RWPE2 (cell line): ENCODE results near the gene CDH4.

Experiments
- ATAC-seq: fragments of 200-7000 bp; cut with Tn5 transposase; 3 replicates; pipeline ENCODE4 v1.9.1; 2021; ENCODE audit warnings: low read depth
- DNase-seq: peaks from one replicate; pipeline ENCODE4 v3.0.0-alpha.2; 2020; ENCODE audit warnings: low spot score
- H3K27ac ChIP-seq: fragments of 450-650 bp; 2 replicates; pipeline ENCODE4 v1.5.1; 2017; ENCODE audit warnings: mild to moderate bottlenecking; ENCODE audit not compliant: poor library complexity, severe bottlenecking
- H3K27me3 ChIP-seq: fragments of 250-450 bp; sonication (Bioruptor Pico); 2 replicates; pipeline ENCODE4 v1.5.1; 2021; ENCODE audit warnings: mild to moderate bottlenecking, moderate library complexity; ENCODE audit not compliant: insufficient read depth, poor library complexity, severe bottlenecking
- H3K36me3 ChIP-seq: fragments of 250-450 bp; sonication (Bioruptor Pico); 2 replicates; pipeline ENCODE4 v1.5.1; 2020; ENCODE audit warnings: low read depth, mild to moderate bottlenecking, moderate library complexity
- H3K4me1 ChIP-seq: fragments of 250-450 bp; sonication (Bioruptor Pico); 2 replicates; pipeline ENCODE4 v1.5.1; 2021; ENCODE audit warnings: mild to moderate bottlenecking, moderate library complexity; ENCODE audit not compliant: insufficient read depth, poor library complexity, severe bottlenecking
- H3K4me3 ChIP-seq: fragments of 250-450 bp; sonication (Bioruptor Pico); 2 replicates; pipeline ENCODE4 v1.5.1; 2021; ENCODE audit warnings: mild to moderate bottlenecking, moderate library complexity; ENCODE audit not compliant: severe bottlenecking
- H3K9me3 ChIP-seq: fragments of 250-450 bp; sonication (Bioruptor Pico); 2 replicates; pipeline ENCODE4 v1.5.1; 2021; ENCODE audit warnings: mild to moderate bottlenecking, moderate library complexity; ENCODE audit not compliant: severe bottlenecking
- TF ChIP-seq, protein P1 (sequence below): fragments of 450-650 bp; IDR thresholded peaks from one replicate; pipeline ENCODE4 v1.5.1; 2017; ENCODE audit warnings: mild to moderate bottlenecking, moderate library complexity; ENCODE audit not compliant: poor library complexity, severe bottlenecking

The CDH4 gene

DNA sequence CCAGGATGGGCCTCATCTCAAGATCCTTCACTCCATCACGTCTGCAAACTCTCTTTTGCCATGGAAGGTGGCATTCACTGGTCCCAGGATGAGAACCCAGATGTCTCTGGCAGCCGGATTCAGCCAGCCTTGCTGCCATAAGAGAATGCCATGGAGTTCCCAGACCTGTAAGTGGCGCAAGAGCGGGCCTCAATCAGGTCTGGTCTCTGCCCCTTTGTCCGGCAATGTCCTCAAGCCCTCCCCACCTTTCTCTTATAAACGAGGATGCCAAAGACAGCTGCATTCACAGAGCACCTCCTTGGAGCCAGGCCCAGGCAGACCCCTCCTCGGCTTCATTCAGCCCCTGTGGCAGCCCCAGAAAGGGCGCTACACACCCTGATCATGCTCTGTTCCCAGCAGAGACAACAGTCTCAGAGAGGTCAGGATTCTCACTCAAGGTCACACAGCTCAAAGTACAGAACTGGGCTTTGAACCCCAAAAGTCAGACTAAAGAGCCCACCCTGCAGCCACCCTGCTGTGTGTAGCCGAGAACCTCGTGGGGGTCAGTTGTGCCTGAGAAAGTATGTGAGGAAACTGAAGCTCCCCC lies 549.9 kb downstream of the CDH4 start:
- Histone ChIP-seq H3K36me3 (no peaks in the 10 kb centered on the region), H3K4me3 (no peak overlapping the region), H3K9me3 (no peaks in the 10 kb centered on the region), H3K27me3 (no peaks in the 10 kb centered on the region), H3K4me1 (no peaks in the 10 kb centered on the region), H3K27ac (no peak overlapping the region)
- DNase-seq (no peak), ATAC-seq (no peak)
- TF ChIP-seq, protein P1, sequence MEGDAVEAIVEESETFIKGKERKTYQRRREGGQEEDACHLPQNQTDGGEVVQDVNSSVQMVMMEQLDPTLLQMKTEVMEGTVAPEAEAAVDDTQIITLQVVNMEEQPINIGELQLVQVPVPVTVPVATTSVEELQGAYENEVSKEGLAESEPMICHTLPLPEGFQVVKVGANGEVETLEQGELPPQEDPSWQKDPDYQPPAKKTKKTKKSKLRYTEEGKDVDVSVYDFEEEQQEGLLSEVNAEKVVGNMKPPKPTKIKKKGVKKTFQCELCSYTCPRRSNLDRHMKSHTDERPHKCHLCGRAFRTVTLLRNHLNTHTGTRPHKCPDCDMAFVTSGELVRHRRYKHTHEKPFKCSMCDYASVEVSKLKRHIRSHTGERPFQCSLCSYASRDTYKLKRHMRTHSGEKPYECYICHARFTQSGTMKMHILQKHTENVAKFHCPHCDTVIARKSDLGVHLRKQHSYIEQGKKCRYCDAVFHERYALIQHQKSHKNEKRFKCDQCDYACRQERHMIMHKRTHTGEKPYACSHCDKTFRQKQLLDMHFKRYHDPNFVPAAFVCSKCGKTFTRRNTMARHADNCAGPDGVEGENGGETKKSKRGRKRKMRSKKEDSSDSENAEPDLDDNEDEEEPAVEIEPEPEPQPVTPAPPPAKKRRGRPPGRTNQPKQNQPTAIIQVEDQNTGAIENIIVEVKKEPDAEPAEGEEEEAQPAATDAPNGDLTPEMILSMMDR: no peak

DNA sequence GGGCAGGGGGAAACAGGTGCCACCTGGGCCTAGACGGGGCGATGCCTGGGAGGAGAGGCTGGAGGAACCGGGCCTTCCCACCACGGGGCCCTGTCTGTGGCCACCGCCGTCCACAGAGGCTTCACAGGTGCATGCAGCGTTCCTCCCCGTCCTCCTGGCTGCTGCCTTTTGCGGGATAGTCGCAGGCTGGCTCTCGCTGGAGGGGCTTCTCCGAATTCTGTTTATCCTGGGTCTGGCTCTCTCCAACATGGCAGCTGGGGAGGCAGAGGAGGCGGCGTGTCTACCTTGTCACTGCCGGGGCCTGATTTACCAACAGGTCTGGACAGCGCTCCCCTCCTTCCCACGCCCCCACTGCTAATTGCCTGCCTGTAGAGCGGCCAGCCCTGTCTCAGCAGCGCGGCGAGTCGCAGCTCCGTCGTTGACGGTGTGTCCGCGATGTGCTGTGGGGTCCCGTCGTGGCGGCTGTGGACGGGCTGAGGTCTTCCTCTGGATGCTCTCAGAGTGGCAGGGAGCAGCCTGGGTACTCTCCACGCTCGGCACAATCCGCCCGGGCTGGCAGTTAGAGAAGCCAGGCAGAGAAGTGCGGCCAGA lies 550.8 kb downstream of the CDH4 start:
- Histone ChIP-seq H3K27me3 (no peaks in the 10 kb centered on the region), H3K27ac (no peak overlapping the region), H3K4me1 (no peaks in the 10 kb centered on the region), H3K4me3 (no peak overlapping the region), H3K9me3 (no peaks in the 10 kb centered on the region), H3K36me3 (no peaks in the 10 kb centered on the region)
- peak; percentile 84 for DNase-seq
- ATAC-seq: no peak
- TF ChIP-seq, protein P1: no peak

- no peaks in the 10 kb centered on the region for H3K9me3 ChIP-seq
- H3K27ac ChIP-seq: no peak overlapping the region
- ATAC-seq: no peak
- no peaks in the 10 kb centered on the region for H3K4me1 ChIP-seq
- peak; percentile 63 for DNase-seq
- H3K36me3 ChIP-seq: no peaks in the 10 kb centered on the region
- no peak overlapping the region for H3K4me3 ChIP-seq
- TF ChIP-seq, protein P1: no peak
- no peaks in the 10 kb centered on the region for H3K27me3 ChIP-seq
Measured at GRCh38 chr20:61803416-61803914, 551.4 kb downstream of the CDH4 start.

GRCh38 chr20:61803915-61804751 lies 552.1 kb downstream of the CDH4 start:
- DNase-seq: peak; percentile 85
- H3K27ac ChIP-seq: no peak overlapping the region
- TF ChIP-seq, protein P1: no peak
- H3K4me1 ChIP-seq: no peaks in the 10 kb centered on the region
- H3K9me3 ChIP-seq: no peaks in the 10 kb centered on the region
- no peaks in the 10 kb centered on the region for H3K27me3 ChIP-seq
- no peaks in the 10 kb centered on the region for H3K36me3 ChIP-seq
- peak; percentile 6; the same call in 2 of the 3 replicates for ATAC-seq
- no peak overlapping the region for H3K4me3 ChIP-seq
